Fibroblast of peridontal ligament (primary cell): ENCODE results near the gene IL6ST.
A peak's percentile ranks its signal among the peaks of the same experiment; 100 is the strongest.
"Not testable (repeated sequence)": the region's sequence is repeated elsewhere in the genome, so short reads cannot be mapped to it uniquely, and the experiment has no call there.

Experiments used
- DNase-seq: peaks from one replicate; pipeline ENCODE4 v3.0.0-alpha.2; 2010; ENCODE audit errors: extremely low read depth

The IL6ST gene

GRCh38 chr5:55994495-55994997 lies at the start of gene IL6ST:
IL6ST (minus strand) TSS chr5:55994963; CDS start chr5:55976278, 18,685 bp downstream.
- DNase-seq = peak; percentile 74

GRCh38 chr5:56039985-56040384 lies 45.2 kb upstream of the IL6ST start:
- peak; percentile 43 for DNase-seq

- DNase-seq = not testable (repeated sequence)
These were observed 43.4 kb upstream of the IL6ST start for GRCh38 chr5:56038206-56038605.

GRCh38 chr5:56037531-56038010 lies 42.8 kb upstream of the IL6ST start:
- DNase-seq = no peak

GRCh38 chr5:56035394-56035793 lies 40.6 kb upstream of the IL6ST start:
- not testable (repeated sequence) for DNase-seq

- not testable (repeated sequence) for DNase-seq
These were observed 35.3 kb upstream of the IL6ST start for GRCh38 chr5:56029871-56030630.

GRCh38 chr5:56029457-56029856 lies 34.7 kb upstream of the IL6ST start:
- no peak for DNase-seq

- no peak for DNase-seq
These were observed 33.9 kb upstream of the IL6ST start for GRCh38 chr5:56028708-56029107.

- DNase-seq = peak; percentile 97
These were observed 32.1 kb upstream of the IL6ST start for GRCh38 chr5:56026863-56027300.

GRCh38 chr5:56025151-56025885 lies 30.6 kb upstream of the IL6ST start:
- DNase-seq = peak; percentile 17

GRCh38 chr5:56024810-56025150 lies 30.0 kb upstream of the IL6ST start:
- no peak for DNase-seq

GRCh38 chr5:56023296-56023695 lies 28.5 kb upstream of the IL6ST start:
- no peak for DNase-seq

- DNase-seq = peak; percentile 86
These were observed 24.8 kb upstream of the IL6ST start for GRCh38 chr5:56019306-56020272.

GRCh38 chr5:56018832-56019231 lies 24.1 kb upstream of the IL6ST start:
- no peak for DNase-seq

GRCh38 chr5:56014701-56015100 lies 19.9 kb upstream of the IL6ST start:
- DNase-seq = not testable (repeated sequence)

- not testable (repeated sequence) for DNase-seq
These were observed 19.2 kb upstream of the IL6ST start for GRCh38 chr5:56013939-56014338.

- no peak for DNase-seq
These were observed 17.7 kb upstream of the IL6ST start for GRCh38 chr5:56012281-56012963.

GRCh38 chr5:56011835-56012234 lies 17.1 kb upstream of the IL6ST start:
- DNase-seq = peak; percentile 97

GRCh38 chr5:56010431-56010830 lies 15.7 kb upstream of the IL6ST start:
- no peak for DNase-seq

GRCh38 chr5:56006600-56006999 lies 11.8 kb upstream of the IL6ST start:
- no peak for DNase-seq

- DNase-seq = no peak
These were observed 11.3 kb upstream of the IL6ST start for GRCh38 chr5:56006094-56006493.
